Common myeloid progenitor, CD34-positive (primary cell): ENCODE measurements around the gene RARG.

Source experiments
- CTCF ChIA-PET: fragments of 350-600 bp; sonication (Branson Sonifier 250); formaldehyde crosslinking; loops from one replicate; lab custom pipeline; 2021; ENCODE audit warnings: antibody characterized with exemption; lab: Charles Lee
- POLR2A ChIA-PET: fragments of 350-600 bp; sonication (Branson Sonifier 250); formaldehyde crosslinking; loops from one replicate; lab custom pipeline; 2021; ENCODE audit warnings: antibody characterized with exemption; lab: Charles Lee
- DNase-seq, 3 donors: peaks; one replicate each; pipeline versions ENCODE4 v3.0.0 to v3.0.0-alpha.2; 2013
- H3K27ac ChIP-seq, 2 experiments: 1 replicate in 1 of 2; 2 replicates in 1 of 2; pipeline ENCODE4 v1.7.0; 2013; ENCODE audit warnings: inconsistent platforms in 2 of 2, low read length in 2 of 2, mild to moderate bottlenecking in 2 of 2, low read depth in 1 of 2, moderate library complexity in 1 of 2; ENCODE audit not compliant: severe bottlenecking in 2 of 2, insufficient read depth in 1 of 2, poor library complexity in 1 of 2
- H3K27me3 ChIP-seq, 5 experiments: replicated peaks in 2 of 5; 1 replicate in 3 of 5; 2 replicates in 2 of 5; pipeline versions ENCODE4 v1.6.1 to v1.7.0; 2013; ENCODE audit warnings: low read length in 4 of 5, mild to moderate bottlenecking in 2 of 5, moderate library complexity in 2 of 5, inconsistent platforms in 1 of 5; ENCODE audit not compliant: insufficient read depth in 5 of 5, control insufficient read depth in 4 of 5
- H3K36me3 ChIP-seq, 4 experiments: 1 replicate in 2 of 4; 2 replicates in 2 of 4; pipeline versions ENCODE4 v1.6.1 to v1.7.0; 2013; ENCODE audit warnings: low read length in 3 of 4, control low read depth in 1 of 4, mild to moderate bottlenecking in 1 of 4; ENCODE audit not compliant: control insufficient read depth in 4 of 4, insufficient read depth in 4 of 4
- H3K4me1 ChIP-seq, 4 experiments: 1 replicate in 3 of 4; 2 replicates in 1 of 4; pipeline versions ENCODE4 v1.6.1 to v1.7.1; 2013; ENCODE audit warnings: low read length in 3 of 4, mild to moderate bottlenecking in 3 of 4, control low read depth in 1 of 4, inconsistent platforms in 1 of 4, moderate library complexity in 1 of 4; ENCODE audit not compliant: control insufficient read depth in 4 of 4, insufficient read depth in 4 of 4; ENCODE audit errors: control extremely low read depth in 1 of 4
- H3K4me3 ChIP-seq, 7 experiments: 1 replicate in 4 of 7; 2 replicates in 3 of 7; pipeline versions ENCODE4 v1.5.1 to v1.7.0; 2013; ENCODE audit warnings: mild to moderate bottlenecking in 7 of 7, low read length in 6 of 7, moderate library complexity in 6 of 7, inconsistent platforms in 2 of 7, low read depth in 2 of 7, control low read depth in 1 of 7; ENCODE audit not compliant: insufficient read depth in 4 of 7, control insufficient read depth in 1 of 7; ENCODE audit errors: extremely low read depth in 1 of 7
- H3K9me3 ChIP-seq, 5 experiments: 1 replicate in 4 of 5; 2 replicates in 1 of 5; pipeline versions ENCODE4 v1.6.1 to v1.7.1; 2013; ENCODE audit warnings: low read length in 4 of 5, mild to moderate bottlenecking in 2 of 5, inconsistent platforms in 1 of 5, low read depth in 1 of 5, moderate library complexity in 1 of 5; ENCODE audit not compliant: control insufficient read depth in 4 of 5, insufficient read depth in 2 of 5; ENCODE audit errors: control extremely low read depth in 1 of 5
- WGBS: methylation state at CpG from one replicate; pipeline ENCODE4 v1.1.5; 2013; ENCODE audit not compliant: insufficient coverage; 5-methylcytosine and 5-hydroxymethylcytosine counted together

RARG gene

DNA sequence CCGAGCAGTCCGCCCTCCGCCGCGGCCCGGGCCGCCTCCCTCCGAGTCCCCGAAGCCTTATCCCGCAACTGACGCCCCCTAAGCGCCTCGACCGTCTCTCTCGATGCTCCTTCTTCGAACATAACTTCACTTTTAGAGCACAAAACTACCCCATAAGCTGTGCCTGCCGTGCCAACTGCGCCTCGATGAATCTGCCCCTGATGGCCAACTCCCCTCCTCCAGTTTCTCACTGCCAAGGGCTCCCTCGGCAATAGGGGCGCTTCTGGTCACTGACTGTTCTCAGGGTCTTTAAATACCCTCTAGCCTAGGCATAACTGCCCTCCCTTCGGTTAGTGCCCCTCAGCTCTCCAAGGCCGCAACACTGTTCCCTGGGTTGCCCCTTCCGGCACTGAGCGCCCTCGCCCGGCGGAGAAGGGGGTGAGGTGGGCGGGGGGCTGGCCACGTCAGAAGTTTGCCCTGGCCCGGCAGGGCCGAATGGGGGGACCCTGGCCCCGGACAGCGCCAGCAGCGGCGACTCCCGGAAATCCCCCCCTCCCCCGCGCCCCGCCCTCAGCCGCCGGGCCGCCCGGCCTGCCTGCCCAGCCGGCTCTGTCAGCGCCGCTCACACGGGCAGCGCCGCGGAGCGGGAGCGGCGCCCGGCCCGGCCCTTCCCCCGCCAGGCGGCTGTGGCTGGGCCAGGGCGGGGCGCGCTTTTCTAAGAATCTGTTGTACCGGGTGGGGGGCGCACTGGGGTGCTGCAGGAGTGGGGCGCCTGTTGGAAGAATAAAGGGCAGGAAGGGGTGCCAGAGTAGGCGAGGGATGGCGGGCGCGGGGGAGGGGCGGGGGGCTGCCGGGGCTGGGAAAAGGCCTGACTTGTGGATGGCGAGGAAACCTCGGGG, 10.6 kb downstream of the RARG start:
- H3K4me1 ChIP-seq, result peaks cover 9 to 80% (median 69%) of the 10 kb centered on the region in 4 experiments
- ChIA-PET POLR2A (interaction anchor here (2.1 kb wide), 1 partner anchor 46 kb away, joined by 7 read pairs; the partner anchor contains the start of gene ESPL1), CTCF (interaction anchor here (1.8 to 18.0 kb wide), 4 partner anchors 13 to 67 kb away, joined by 6 to 399 read pairs (median 256); partner anchors contain the start of genes ESPL1, MYG1, PFDN5 and RARG)
- DNase-seq, result peak in 2 of 3 donors; percentile 32 to 51
- H3K9me3 ChIP-seq, result no peaks in the 10 kb centered on the region
- no peaks in the 10 kb centered on the region for H3K27me3 ChIP-seq
- H3K4me3 ChIP-seq, result peak overlapping the region; percentile 44 to 90 (median 76)
- peak overlapping the region; percentile 54 to 86 for H3K27ac ChIP-seq
- H3K36me3 ChIP-seq, result no peaks in the 10 kb centered on the region
- WGBS, result 0% methylated on average over 49 of the region's 72 CpGs

DNA sequence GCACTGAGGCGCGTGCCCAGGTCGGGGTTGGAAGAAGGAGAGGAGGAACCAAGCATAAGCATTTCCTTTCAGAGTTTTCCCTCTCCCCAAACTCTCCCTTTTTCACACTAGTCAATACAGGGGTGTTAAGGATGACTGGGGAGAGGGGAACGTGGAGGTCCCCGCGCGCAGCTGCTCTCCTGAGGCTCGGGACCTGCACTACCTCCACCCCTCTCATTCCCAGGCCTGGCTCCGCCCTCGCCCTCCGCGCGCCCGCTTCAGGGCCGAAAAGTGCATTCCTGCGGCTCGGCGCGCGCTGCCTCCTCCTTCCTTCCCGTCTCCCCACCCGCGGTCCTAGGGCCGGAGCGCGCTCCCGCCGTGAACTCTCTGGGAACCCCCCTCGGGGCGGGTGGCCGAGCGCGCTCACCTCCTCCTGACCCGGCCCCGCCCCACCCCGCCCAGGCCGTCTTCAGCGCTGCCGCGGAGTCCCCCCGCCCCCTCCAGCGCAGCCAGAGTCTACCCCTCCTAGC, 11.3 kb downstream of the RARG start:
- ChIA-PET CTCF (interaction anchor here (1.0 to 18.0 kb wide), 7 partner anchors 11 to 132 kb away, joined by 3 to 399 read pairs (median 10); partner anchors contain the start of genes ESPL1, MYG1, PFDN5 and RARG), POLR2A (interaction anchor here (2.1 kb wide), 1 partner anchor 47 kb away, joined by 7 read pairs; the partner anchor contains the start of gene ESPL1)
- Histone ChIP-seq H3K9me3 (no peaks in the 10 kb centered on the region), H3K4me1 (peaks cover 9 to 87% (median 70%) of the 10 kb centered on the region in 4 experiments), H3K27ac (peak overlapping the region in 1 of 2 experiments; percentile 86), H3K27me3 (no peaks in the 10 kb centered on the region), H3K4me3 (peak overlapping the region; percentile 44 to 90 (median 76)), H3K36me3 (no peaks in the 10 kb centered on the region)
- 0% methylated on average over 18 of the region's 42 CpGs for WGBS
- peak; percentile 78 to 88 (median 84) for DNase-seq

DNA sequence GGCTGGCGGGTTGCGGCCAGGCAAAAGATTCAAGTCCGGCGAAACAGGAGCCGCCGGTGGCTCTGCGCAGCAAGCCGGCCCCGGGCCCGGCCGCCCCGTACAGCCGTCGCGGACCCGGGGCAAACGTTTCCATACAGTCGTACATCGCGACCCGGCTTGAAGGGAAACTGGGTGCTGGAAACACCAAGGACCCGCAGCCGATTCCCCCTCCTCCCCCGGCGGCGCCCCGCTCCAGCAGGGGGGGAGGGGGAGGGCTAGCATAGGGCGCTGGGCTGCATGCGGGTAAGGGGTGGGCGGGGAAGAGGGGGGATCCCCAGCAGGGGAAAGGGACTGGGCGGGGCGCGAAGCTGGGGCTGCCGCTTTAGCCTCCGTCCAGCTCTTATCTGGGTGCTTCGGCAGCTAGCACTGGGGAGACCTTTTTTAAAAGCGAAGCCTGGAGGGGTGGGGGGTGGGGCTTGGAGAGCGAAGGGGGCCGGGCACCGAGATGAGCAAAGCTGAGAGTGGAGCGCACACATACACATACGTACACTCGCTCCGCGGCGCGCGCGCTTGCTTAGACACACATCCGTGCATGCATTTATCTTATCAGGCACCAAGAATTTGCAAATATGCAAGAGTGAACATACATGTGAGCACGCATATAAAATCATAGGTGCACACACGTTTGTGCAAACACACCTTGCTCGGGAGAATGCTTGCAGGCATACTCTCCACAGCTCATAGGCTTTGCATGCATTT, 11.9 kb downstream of the RARG start:
- peaks cover 9 to 89% (median 72%) of the 10 kb centered on the region in 4 experiments for H3K4me1 ChIP-seq
- 0% methylated on average over 30 of the region's 53 CpGs for WGBS
- ChIA-PET CTCF (interaction anchor here (0.9 to 18.0 kb wide), 8 partner anchors 11 to 132 kb away, joined by 3 to 399 read pairs (median 8); partner anchors contain the start of genes ESPL1, MYG1, PFDN5 and RARG), POLR2A (interaction anchor here (2.1 kb wide), 1 partner anchor 47 kb away, joined by 7 read pairs; the partner anchor contains the start of gene ESPL1)
- peak overlapping the region in 1 of 2 experiments; percentile 86 for H3K27ac ChIP-seq
- peak in 2 of 3 donors; percentile 70 to 84 for DNase-seq
- H3K4me3 ChIP-seq, result peak overlapping the region; percentile 44 to 90 (median 76)
- no peaks in the 10 kb centered on the region for H3K36me3 ChIP-seq
- no peaks in the 10 kb centered on the region for H3K27me3 ChIP-seq
- H3K9me3 ChIP-seq, result no peaks in the 10 kb centered on the region

DNA sequence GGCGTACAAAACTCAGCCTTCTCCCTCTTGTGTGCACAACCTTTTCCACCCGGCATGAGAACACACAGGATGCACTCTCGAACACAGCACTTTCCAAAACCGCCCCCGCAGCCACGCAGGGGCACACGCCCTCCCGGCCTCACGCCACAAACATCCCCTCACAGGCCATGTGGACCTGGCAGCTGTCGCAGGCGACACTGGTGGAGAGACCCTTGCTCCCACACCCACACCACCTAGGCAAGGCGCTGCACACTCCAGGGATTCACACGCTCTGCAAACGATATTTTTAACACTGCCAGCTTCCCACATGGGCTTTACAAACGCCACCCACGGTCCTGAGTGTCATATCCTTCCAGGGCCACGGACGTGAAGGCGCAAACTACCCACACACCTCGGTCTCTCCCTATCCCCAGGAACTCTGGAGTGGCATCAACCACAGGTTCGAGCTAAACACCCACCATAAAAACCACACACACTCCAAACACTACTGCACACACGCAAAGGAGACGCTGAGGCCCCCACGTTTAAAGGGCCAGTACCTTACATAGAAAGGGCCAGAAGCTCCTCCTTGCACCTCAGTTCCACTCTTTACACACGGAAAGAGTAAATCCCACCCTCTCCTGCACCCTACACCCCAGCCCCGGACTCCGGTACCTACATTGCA, 12.6 kb downstream of the RARG start:
- WGBS, result 14% methylated on average over 22 of the region's 27 CpGs
- no peaks in the 10 kb centered on the region for H3K9me3 ChIP-seq
- peak overlapping the region; percentile 30 to 90 (median 76) for H3K4me3 ChIP-seq
- ChIA-PET POLR2A (interaction anchor here (2.1 kb wide), 1 partner anchor 48 kb away, joined by 7 read pairs; the partner anchor contains the start of gene ESPL1), CTCF (interaction anchor here (0.9 to 18.0 kb wide), 8 partner anchors 10 to 107 kb away, joined by 3 to 399 read pairs (median 8); partner anchors contain the start of genes ESPL1, MYG1, PFDN5 and RARG)
- no peaks in the 10 kb centered on the region for H3K36me3 ChIP-seq
- H3K27ac ChIP-seq, result no peak overlapping the region
- peak in 2 of 3 donors; percentile 66 to 71 for DNase-seq
- H3K4me1 ChIP-seq, result peaks cover 9 to 89% (median 75%) of the 10 kb centered on the region in 4 experiments
- H3K27me3 ChIP-seq, result no peaks in the 10 kb centered on the region

DNA sequence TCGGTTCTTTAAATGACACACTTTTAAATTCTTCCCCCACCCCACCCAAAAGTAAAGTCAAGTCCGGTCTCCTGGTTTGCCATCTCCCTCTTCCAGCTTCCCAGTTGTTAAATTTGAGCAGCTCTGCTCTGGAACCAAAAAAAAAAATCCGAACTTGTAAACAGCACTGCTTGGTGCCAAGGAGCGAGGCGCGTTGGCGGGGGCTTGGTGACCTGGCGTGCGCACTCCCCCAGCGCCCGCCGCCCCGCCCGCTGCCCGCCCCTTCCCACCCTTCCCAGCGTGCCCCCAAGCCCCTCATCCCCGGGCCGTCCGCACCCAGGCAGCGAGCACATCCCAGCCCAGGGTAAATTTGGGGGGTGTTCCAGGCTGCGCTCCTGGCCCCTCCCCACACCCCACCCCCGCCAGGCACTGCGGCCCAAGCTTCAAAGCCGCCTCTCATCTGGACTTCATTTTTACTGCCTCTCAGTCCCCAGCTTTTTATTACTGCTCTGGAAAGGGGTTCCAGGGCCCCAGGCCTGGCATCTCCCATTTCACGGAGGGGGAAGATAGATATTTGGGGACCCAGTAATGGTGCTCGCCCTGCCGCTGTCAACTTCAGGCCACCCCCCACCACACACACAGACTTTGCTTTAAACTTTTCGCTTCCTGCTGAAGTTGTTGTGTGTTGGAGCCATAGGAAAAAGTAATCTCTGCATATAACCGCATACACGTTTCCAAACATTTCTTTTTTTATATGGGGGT, 13.3 kb downstream of the RARG start:
- POLR2A ChIA-PET, result no interaction called here

More for the DNA sequence above, 13.3 kb downstream of the RARG start:
- H3K36me3 ChIP-seq, result no peaks in the 10 kb centered on the region
- peak overlapping the region in 4 of 7 experiments; percentile 70 to 88 (median 76) for H3K4me3 ChIP-seq
- H3K4me1 ChIP-seq, result peaks cover 5 to 85% (median 71%) of the 10 kb centered on the region in 4 experiments
- H3K27ac ChIP-seq, result no peak overlapping the region
- H3K27me3 ChIP-seq, result no peaks in the 10 kb centered on the region
- WGBS, result 96% methylated on average over 7 of the region's 30 CpGs
- DNase-seq, result no peak
- H3K9me3 ChIP-seq, result no peaks in the 10 kb centered on the region
- CTCF ChIA-PET, result interaction anchor here (1.3 to 18.0 kb wide), 5 partner anchors 9 to 70 kb away, joined by 3 to 399 read pairs (median 212); partner anchors contain the start of genes ESPL1, MYG1, PFDN5 and RARG
